Urinary bladder (tissue), 4 donors: ENCODE results near the gene MCCD1. TPM values are rescaled to one million over a fixed set of nuclear protein-coding genes. Genes with fewer than 3 reads are reported as not detected.

Experiments
- DNase-seq: peaks from one replicate; pipeline ENCODE4 v3.0.0-alpha.2; 2015; ENCODE audit errors: extremely low spot score
- H3K27ac ChIP-seq: one replicate; pipeline ENCODE4 v1.5.1; 2013; ENCODE audit warnings: low read depth, mild to moderate bottlenecking, moderate library complexity
- H3K36me3 ChIP-seq: one replicate; pipeline ENCODE4 v1.6.1; 2013; ENCODE audit warnings: mild to moderate bottlenecking, moderate library complexity; ENCODE audit not compliant: insufficient read depth
- H3K4me1 ChIP-seq: one replicate; pipeline ENCODE4 v1.6.1; 2013; ENCODE audit warnings: mild to moderate bottlenecking, moderate library complexity; ENCODE audit not compliant: insufficient read depth
- H3K4me3 ChIP-seq: one replicate; pipeline ENCODE4 v1.5.1; 2013; ENCODE audit warnings: low read depth, low read length
- WGBS: extraction: QIAGEN DNeasy Blood & Tissue Kit; methylation state at CpG from one replicate; pipeline ENCODE4 v1.1.7; 2013; 5-methylcytosine and 5-hydroxymethylcytosine counted together
- polyA plus RNA-seq: library from polyadenylated mRNA; stranded (reverse); fragments of 200-250 nt; gene quantifications from one replicate; pipeline ENCODE4 v1.2.3, GENCODE V29; 2013
- total RNA-seq: library from RNA; depleted of rRNA; stranded (reverse); fragments of >200 nt; gene quantifications from one replicate; pipeline ENCODE4 v1.2.3, GENCODE V29; 2014
- donor health status: healthy with polysubstance abuse.
- donor health status: healthy.

The MCCD1 gene
- total and polyA plus RNA-seq, 2 donors, result not detected

DNA sequence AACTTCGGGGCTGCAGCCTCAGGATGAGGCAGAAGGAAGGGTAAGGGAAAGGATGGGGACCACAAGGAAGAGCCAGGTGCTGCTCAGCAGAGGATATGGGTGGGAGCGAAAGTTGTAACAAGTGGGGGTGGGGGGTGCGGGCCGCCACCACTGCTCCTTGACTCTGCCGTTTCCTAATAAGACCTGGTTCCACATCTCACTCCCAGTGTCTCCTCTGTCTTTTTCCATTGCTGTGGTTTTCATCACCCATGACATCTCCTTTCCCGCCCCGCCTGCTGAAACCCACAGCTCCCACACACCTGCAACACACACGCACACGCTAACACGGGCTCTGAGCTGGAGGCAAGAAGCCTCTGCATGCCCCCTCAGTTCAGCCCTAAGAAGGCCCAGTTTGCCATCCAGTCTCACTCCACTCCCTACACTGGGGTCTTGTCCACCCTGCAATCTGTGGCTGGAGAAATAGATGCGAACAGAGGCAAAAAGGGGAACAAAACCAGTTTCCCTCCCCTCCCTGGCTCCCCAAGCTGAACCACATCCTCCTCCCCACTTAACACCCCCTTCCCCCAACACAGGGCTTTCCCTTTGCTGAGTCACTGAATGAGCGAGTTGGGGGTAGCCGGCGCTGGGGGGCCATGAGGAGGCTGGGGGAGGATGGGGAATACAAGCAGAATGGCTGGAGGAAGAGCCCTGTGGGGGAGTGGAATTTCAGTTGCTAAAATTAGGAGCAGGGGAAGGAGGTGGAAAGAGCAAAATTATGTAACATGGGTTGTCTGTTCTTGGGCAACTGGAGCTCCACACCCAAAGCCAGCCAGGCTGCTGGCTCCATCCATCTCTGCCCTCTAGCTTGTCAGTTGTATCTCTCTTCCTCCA, 30.1 kb downstream of the MCCD1 start:
- H3K4me3 ChIP-seq, result no peak overlapping the region
- 83% methylated on average over 14 of the region's 14 CpGs for WGBS
- no peaks in the 10 kb centered on the region for H3K36me3 ChIP-seq
- H3K4me1 ChIP-seq, result no peaks in the 10 kb centered on the region
- no peak overlapping the region for H3K27ac ChIP-seq
- DNase-seq, result no peak

DNA sequence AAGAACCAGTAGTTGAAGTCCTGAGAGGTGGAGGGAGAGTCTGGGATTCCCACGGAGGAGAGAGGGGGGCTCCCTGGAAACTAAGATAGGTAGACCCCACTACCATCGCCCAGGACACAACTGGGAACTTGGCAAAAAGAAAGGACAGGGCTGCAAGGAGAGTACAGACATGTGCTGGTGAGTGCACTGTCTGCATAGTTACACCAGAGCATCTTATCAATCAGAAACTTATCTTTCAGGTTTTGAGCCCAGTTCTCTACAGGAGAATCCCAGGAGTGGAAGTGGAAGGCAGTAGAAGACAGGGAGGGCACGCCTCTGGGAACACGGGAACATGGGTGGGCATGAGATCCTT, 30.8 kb downstream of the MCCD1 start:
- no peak overlapping the region for H3K4me3 ChIP-seq
- 73% methylated on average over 4 of the region's 4 CpGs for WGBS

DNA sequence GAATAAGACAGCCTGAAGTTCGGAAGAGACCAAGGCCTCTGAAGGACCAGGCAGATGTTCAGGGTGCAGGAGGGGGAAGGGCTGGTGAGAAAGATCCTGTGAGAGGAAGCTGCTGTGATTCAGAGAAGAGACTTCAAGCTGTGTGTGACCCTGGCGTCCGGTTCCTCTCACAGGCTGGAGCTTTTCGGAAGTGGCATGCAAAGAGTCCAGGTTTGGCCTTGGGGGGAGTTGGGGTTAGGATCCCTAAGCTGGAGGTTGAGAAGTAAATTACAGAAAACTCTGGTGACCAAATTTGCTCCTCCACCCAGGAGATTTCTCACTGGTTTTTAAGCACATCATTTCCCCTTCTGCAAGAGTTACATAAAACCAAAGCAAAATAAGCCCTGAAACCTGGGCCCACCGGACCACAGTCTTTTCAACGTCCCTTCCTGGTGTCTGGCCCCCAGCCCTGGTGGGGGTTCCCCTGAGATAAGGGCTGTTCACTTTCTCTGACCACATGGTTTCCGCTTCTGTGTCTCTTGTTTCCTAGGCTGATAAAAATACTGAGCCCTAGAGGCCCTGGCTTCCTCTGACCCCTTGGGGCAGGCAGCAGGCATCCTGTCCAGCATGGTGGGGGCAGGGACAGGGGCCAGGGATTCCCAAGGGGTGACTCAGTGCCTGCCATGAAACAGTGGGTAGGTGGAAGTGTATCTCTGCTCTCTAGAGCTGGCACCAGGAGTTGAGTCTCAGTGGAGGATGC, 31.4 kb downstream of the MCCD1 start:
- Histone ChIP-seq H3K27ac (no peak overlapping the region), H3K4me1 (no peaks in the 10 kb centered on the region), H3K36me3 (no peaks in the 10 kb centered on the region), H3K4me3 (no peak overlapping the region)
- 63% methylated on average over 7 of the region's 7 CpGs for WGBS
- DNase-seq, result no peak

More for the DNA sequence above, 30.8 kb downstream of the MCCD1 start:
- no peaks in the 10 kb centered on the region for H3K36me3 ChIP-seq
- no peak overlapping the region for H3K27ac ChIP-seq
- no peaks in the 10 kb centered on the region for H3K4me1 ChIP-seq
- DNase-seq, result no peak

DNA sequence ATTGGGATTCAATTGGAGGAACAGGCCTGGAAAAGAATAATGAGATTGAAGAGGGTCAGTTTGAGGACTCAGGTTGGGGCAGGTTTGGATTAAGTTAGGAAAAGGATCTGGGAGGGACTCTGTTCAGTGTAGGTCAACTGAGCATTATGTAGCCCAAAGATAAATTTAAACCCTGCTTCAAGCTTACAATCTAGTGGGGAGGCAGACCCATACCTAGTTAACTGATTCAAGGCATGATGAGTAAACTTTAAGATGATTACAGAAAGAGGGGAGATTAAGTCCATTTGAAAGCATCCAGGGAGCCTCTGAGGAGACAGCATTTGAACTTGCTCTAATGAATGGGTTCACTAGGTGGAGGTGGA, 31.9 kb downstream of the MCCD1 start:
- Histone ChIP-seq H3K27ac (no peak overlapping the region), H3K4me1 (no peaks in the 10 kb centered on the region), H3K4me3 (no peak overlapping the region), H3K36me3 (no peaks in the 10 kb centered on the region)
- DNase-seq, result no peak

DNA sequence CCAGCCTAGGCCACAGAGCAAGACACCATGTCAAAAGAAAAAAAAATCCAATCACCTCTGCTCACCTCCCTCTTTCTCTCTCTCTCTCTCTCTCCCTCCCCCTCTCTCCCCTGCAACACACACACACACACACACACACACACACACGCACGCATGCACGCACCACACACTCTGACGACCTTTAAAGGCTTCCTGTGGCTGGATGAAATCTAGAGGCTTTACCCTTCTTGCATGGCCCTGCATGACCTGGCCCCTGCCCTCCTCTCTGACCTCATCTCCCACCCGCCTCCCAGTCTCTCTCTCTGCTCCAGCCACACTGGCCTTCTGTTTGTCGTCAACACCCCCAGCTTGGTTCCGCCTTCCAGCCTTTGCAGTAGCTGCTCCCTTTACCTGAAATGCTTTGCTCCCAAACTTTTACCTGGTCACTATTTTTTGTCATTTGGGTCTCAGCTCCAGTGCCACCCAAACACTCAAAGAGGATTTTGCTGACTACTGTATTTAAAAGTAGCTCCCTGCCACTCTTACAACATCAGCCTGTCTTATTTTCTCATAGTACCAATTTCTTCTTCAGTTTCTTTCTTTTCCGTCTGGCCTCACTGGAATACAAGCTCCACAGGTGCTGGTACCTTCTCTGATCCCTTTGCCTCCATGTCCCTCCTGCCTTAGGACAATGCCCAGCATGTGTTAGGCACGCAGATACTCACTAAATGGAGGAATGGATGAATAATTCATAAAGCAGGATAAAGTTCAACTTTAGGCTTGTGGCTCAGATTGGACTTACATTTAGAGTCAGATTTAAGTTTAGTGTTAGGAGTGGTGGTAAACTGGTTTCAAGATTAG, 39.0 kb downstream of the MCCD1 start:
- 43% methylated on average over 9 of the region's 9 CpGs for WGBS
- Histone ChIP-seq H3K4me1 (no peaks in the 10 kb centered on the region), H3K36me3 (no peaks in the 10 kb centered on the region), H3K4me3 (no peak overlapping the region), H3K27ac (no peak overlapping the region)
- DNase-seq, result no peak

DNA sequence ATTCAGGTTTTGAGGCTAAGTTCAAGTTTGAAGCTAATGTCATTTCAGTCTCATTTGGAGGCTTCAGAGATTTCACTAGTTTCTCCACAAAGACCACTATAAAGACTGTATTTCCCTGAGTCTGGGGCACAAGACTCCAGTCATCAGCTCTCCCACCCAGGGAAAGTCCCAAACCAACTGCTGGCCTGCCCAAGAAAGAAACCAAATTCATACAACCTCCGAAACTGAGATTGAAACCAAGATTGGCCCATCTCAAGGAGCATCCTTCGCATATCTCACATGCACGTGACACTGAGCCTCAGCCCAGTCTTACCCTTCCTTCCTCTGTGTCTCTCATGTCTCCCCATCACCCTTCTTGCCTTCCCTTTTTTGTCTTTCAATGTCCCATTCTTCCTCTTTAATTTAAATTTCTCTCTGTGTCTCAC, 39.8 kb downstream of the MCCD1 start:
- no peak for DNase-seq
- Histone ChIP-seq H3K36me3 (no peaks in the 10 kb centered on the region), H3K27ac (no peak overlapping the region), H3K4me3 (no peak overlapping the region), H3K4me1 (no peaks in the 10 kb centered on the region)
- 69% methylated on average over 3 of the region's 3 CpGs for WGBS

DNA sequence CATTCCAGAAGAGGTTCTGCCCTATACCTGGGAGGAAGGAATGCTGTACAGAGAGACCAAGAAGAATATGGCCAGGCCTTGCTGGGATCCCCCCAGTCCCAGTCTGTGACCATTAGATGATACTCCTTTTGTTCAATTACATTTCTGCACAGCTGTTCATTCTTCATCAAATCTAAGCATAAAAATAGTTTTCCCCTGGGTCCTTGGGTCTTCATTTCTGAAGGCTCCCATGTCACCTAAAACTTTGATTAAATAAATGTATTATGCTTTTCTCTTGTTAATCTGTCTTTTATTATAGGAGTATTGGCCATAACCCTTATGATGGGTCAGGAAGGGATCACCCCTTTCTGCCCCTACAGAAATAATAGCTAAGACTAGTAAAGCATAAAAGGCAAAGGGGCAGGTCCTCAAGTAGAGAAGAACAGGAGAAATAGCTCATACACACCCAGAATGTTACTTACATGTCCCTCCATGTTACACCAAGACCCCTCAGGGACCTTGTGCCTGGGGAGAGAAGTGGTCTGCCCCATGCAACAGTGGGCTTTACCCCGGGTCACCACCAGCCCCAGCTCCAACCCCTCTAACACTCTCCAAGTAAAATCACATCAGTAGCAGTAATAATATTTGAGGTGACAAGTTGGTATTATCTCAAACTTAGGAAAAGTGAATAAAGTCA, 41.2 kb downstream of the MCCD1 start:
- Histone ChIP-seq H3K36me3 (no peaks in the 10 kb centered on the region), H3K4me1 (no peaks in the 10 kb centered on the region), H3K4me3 (no peak overlapping the region), H3K27ac (no peak overlapping the region)
- DNase-seq, result no peak
- WGBS, result 79% methylated on average over 1 of the region's 1 CpG

DNA sequence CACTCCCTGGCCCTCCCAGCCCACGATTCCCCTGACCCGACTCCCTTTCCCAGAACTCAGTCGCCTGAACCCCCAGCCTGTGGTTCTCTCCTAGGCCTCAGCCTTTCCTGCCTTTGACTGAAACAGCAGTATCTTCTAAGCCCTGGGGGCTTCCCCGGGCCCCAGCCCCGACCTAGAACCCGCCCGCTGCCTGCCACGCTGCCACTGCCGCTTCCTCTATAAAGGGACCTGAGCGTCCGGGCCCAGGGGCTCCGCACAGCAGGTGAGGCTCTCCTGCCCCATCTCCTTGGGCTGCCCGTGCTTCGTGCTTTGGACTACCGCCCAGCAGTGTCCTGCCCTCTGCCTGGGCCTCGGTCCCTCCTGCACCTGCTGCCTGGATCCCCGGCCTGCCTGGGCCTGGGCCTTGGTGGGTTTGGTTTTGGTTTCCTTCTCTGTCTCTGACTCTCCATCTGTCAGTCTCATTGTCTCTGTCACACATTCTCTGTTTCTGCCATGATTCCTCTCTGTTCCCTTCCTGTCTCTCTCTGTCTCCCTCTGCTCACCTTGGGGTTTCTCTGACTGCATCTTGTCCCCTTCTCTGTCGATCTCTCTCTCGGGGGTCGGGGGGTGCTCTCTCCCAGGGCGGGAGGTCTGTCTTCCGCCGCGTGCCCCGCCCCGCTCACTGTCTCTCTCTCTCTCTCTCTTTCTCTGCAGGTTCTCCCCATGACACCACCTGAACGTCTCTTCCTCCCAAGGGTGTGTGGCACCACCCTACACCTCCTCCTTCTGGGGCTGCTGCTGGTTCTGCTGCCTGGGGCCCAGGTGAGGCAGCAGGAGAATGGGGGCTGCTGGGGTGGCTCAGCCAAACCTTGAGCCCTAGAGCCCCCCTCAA, 43.5 kb downstream of the MCCD1 start, which contains the start of gene LTA:
Gene LTA (plus strand): TSS at position 249 of the 871 bp plus-strand sequence. CDS start 454 bp downstream, at position 703.
- no peak within 1 kb of the TSS for H3K27ac ChIP-seq
- H3K4me1 ChIP-seq, result no peaks in the 10 kb centered on the region
- no peaks in the 10 kb centered on the region for H3K36me3 ChIP-seq
- H3K4me3 ChIP-seq, result no peak within 1 kb of the TSS
- WGBS, result 82% methylated on average over 27 of the region's 27 CpGs
- no peak for DNase-seq

DNA sequence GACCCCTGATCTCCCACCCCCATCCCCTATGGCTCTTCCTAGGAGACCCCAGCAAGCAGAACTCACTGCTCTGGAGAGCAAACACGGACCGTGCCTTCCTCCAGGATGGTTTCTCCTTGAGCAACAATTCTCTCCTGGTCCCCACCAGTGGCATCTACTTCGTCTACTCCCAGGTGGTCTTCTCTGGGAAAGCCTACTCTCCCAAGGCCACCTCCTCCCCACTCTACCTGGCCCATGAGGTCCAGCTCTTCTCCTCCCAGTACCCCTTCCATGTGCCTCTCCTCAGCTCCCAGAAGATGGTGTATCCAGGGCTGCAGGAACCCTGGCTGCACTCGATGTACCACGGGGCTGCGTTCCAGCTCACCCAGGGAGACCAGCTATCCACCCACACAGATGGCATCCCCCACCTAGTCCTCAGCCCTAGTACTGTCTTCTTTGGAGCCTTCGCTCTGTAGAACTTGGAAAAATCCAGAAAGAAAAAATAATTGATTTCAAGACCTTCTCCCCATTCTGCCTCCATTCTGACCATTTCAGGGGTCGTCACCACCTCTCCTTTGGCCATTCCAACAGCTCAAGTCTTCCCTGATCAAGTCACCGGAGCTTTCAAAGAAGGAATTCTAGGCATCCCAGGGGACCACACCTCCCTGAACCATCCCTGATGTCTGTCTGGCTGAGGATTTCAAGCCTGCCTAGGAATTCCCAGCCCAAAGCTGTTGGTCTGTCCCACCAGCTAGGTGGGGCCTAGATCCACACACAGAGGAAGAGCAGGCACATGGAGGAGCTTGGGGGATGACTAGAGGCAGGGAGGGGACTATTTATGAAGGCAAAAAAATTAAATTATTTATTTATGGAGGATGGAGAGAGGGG, 44.7 kb downstream of the MCCD1 start:
- DNase-seq, result no peak

DNA sequence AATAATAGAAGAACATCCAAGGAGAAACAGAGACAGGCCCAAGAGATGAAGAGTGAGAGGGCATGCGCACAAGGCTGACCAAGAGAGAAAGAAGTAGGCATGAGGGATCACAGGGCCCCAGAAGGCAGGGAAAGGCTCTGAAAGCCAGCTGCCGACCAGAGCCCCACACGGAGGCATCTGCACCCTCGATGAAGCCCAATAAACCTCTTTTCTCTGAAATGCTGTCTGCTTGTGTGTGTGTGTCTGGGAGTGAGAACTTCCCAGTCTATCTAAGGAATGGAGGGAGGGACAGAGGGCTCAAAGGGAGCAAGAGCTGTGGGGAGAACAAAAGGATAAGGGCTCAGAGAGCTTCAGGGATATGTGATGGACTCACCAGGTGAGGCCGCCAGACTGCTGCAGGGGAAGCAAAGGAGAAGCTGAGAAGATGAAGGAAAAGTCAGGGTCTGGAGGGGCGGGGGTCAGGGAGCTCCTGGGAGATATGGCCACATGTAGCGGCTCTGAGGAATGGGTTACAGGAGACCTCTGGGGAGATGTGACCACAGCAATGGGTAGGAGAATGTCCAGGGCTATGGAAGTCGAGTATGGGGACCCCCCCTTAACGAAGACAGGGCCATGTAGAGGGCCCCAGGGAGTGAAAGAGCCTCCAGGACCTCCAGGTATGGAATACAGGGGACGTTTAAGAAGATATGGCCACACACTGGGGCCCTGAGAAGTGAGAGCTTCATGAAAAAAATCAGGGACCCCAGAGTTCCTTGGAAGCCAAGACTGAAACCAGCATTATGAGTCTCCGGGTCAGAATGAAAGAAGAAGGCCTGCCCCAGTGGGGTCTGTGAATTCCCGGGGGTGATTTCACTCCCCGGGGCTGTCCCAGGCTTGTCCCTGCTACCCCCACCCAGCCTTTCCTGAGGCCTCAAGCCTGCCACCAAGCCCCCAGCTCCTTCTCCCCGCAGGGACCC, 45.6 kb downstream of the MCCD1 start:
- Histone ChIP-seq H3K27ac (no peak overlapping the region), H3K36me3 (no peaks in the 10 kb centered on the region), H3K4me3 (no peak overlapping the region), H3K4me1 (no peaks in the 10 kb centered on the region)
- DNase-seq, result no peak
- 83% methylated on average over 14 of the region's 14 CpGs for WGBS

More for the DNA sequence above, 44.7 kb downstream of the MCCD1 start:
- 85% methylated on average over 9 of the region's 9 CpGs for WGBS
- Histone ChIP-seq H3K4me1 (no peaks in the 10 kb centered on the region), H3K4me3 (no peak overlapping the region), H3K27ac (no peak overlapping the region), H3K36me3 (no peaks in the 10 kb centered on the region)

DNA sequence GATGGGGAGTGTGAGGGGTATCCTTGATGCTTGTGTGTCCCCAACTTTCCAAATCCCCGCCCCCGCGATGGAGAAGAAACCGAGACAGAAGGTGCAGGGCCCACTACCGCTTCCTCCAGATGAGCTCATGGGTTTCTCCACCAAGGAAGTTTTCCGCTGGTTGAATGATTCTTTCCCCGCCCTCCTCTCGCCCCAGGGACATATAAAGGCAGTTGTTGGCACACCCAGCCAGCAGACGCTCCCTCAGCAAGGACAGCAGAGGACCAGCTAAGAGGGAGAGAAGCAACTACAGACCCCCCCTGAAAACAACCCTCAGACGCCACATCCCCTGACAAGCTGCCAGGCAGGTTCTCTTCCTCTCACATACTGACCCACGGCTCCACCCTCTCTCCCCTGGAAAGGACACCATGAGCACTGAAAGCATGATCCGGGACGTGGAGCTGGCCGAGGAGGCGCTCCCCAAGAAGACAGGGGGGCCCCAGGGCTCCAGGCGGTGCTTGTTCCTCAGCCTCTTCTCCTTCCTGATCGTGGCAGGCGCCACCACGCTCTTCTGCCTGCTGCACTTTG, 46.7 kb downstream of the MCCD1 start, which contains the start of gene TNF:
Gene TNF (plus strand): TSS at position 231 of the 567 bp plus-strand sequence. CDS start 177 bp downstream, at position 408.
- no peak within 1 kb of the TSS for H3K27ac ChIP-seq
- peak within 1 kb of the TSS; percentile 1 for H3K4me3 ChIP-seq
- no peak for DNase-seq
- no peaks in the 10 kb centered on the region for H3K4me1 ChIP-seq
- no peaks in the 10 kb centered on the region for H3K36me3 ChIP-seq
- WGBS, result 42% methylated on average over 19 of the region's 19 CpGs
